IMR-90 (cell line): ENCODE results near the gene RBM42. TPM values are rescaled to one million over a fixed set of nuclear protein-coding genes. Genes with fewer than 3 reads are reported as not detected.

Experiments used
- ATAC-seq: fragments of 200-7000 bp; cut with Tn5 transposase; 2 replicates; pipeline ENCODE4 v1.9.1; 2020; ENCODE audit warnings: low read depth, mild to moderate bottlenecking, moderate library complexity
- BruUV-seq: library from RNA; stranded (reverse); fragments of 400-500 nt; replicated peaks from 2 replicates; lab custom pipeline; 2021; lab: Mats Ljungman, UMichigan
- CTCF ChIA-PET: fragments of 300-600 bp; formaldehyde crosslinking; extraction: SDS; loops from one replicate; lab custom pipeline; 2021; ENCODE audit warnings: antibody characterized with exemption; lab: Yijun Ruan, JAX
- POLR2A ChIA-PET: fragments of 300-600 bp; sonication (Branson Sonifier 250); formaldehyde crosslinking; loops from one replicate; lab custom pipeline; 2022; ENCODE audit warnings: antibody characterized with exemption; ENCODE audit not compliant: unreplicated experiment; lab: Charles Lee
- DNase-seq: peaks from one replicate; pipeline ENCODE4 v3.0.0; 2013
- H2AFZ ChIP-seq: replicated peaks from 2 replicates; pipeline ENCODE3; 2013; ENCODE audit warnings: low read length, mild to moderate bottlenecking; ENCODE audit not compliant: poor library complexity
- H2AK5ac ChIP-seq: 2 replicates; pipeline ENCODE4 v1.6.1; 2013; ENCODE audit warnings: low read depth, low read length, inconsistent platforms
- H2AK9ac ChIP-seq: replicated peaks from 2 replicates; pipeline ENCODE3; 2013; ENCODE audit warnings: mild to moderate bottlenecking, low read depth, low read length, moderate library complexity; ENCODE audit not compliant: poor library complexity
- H2BK120ac ChIP-seq: 2 replicates; pipeline ENCODE4 v1.6.1; 2013; ENCODE audit warnings: low read depth, low read length, inconsistent platforms
- H2BK15ac ChIP-seq: 3 replicates; pipeline ENCODE4 v1.6.1; 2013; ENCODE audit warnings: low read depth, low read length, inconsistent platforms
- H2BK20ac ChIP-seq: 2 replicates; pipeline ENCODE4 v1.6.1; 2013; ENCODE audit warnings: low read depth, mild to moderate bottlenecking, inconsistent platforms, low read length, moderate library complexity
- H2BK5ac ChIP-seq: 2 replicates; pipeline ENCODE4 v1.6.1; 2013; ENCODE audit warnings: mild to moderate bottlenecking, low read depth, low read length, inconsistent platforms; ENCODE audit not compliant: poor library complexity, severe bottlenecking
- H3K14ac ChIP-seq: replicated peaks from 2 replicates; pipeline ENCODE4 v1.6.1; 2013; ENCODE audit warnings: low read depth, low read length, inconsistent platforms
- H3K18ac ChIP-seq: 2 replicates; pipeline ENCODE4 v1.6.1; 2013; ENCODE audit warnings: low read depth, low read length, control low read depth
- H3K23ac ChIP-seq: 2 replicates; pipeline ENCODE4 v1.6.1; 2013; ENCODE audit warnings: low read depth, low read length, inconsistent platforms
- H3K27ac ChIP-seq: 2 replicates; pipeline ENCODE4 v1.5.1; 2013; ENCODE audit warnings: mild to moderate bottlenecking, control low read depth, low read length; ENCODE audit not compliant: insufficient read depth
- H3K27me3 ChIP-seq: 2 replicates; pipeline ENCODE4 v1.6.1; 2013; ENCODE audit warnings: low read length; ENCODE audit not compliant: control insufficient read depth, insufficient read depth
- H3K36me3 ChIP-seq: 2 replicates; pipeline ENCODE4 v1.6.1; 2013; ENCODE audit warnings: low read length, mixed read lengths; ENCODE audit not compliant: control insufficient read depth, insufficient read depth
- H3K4ac ChIP-seq: 2 replicates; pipeline ENCODE4 v1.6.1; 2013; ENCODE audit warnings: low read depth, low read length, inconsistent platforms
- H3K4me1 ChIP-seq: 2 replicates; pipeline ENCODE4 v1.6.1; 2013; ENCODE audit warnings: low read length, mixed read lengths; ENCODE audit not compliant: control insufficient read depth, insufficient read depth
- H3K4me2 ChIP-seq: 2 replicates; pipeline ENCODE4 v1.6.1; 2013; ENCODE audit warnings: low read depth, mild to moderate bottlenecking, control low read depth, low read length, moderate library complexity
- H3K4me3 ChIP-seq: 2 replicates; pipeline ENCODE4 v1.5.1; 2013; ENCODE audit warnings: low read depth, mild to moderate bottlenecking, control low read depth, low read length, moderate library complexity; ENCODE audit not compliant: insufficient read depth
- H3K56ac ChIP-seq: 2 replicates; pipeline ENCODE4 v1.6.1; 2013; ENCODE audit warnings: low read length, inconsistent platforms; ENCODE audit not compliant: insufficient read depth; ENCODE audit errors: extremely low read depth
- H3K79me1 ChIP-seq, 2 experiments: 2 replicates each; pipeline ENCODE4 v1.6.1; 2013; ENCODE audit warnings: low read length in 2 of 2, inconsistent platforms in 1 of 2, low read depth in 1 of 2
- H3K9ac ChIP-seq: 2 replicates; pipeline ENCODE4 v1.6.1; 2013; ENCODE audit warnings: low read depth, low read length, control low read depth
- H3K9me1 ChIP-seq: 2 replicates; pipeline ENCODE4 v1.6.1; 2013; ENCODE audit warnings: low read length, inconsistent platforms; ENCODE audit not compliant: insufficient read depth
- H3K9me3 ChIP-seq: 2 replicates; pipeline ENCODE4 v1.6.1; 2013; ENCODE audit warnings: low read length; ENCODE audit not compliant: control insufficient read depth, insufficient read depth
- H4K20me1 ChIP-seq: 2 replicates; pipeline ENCODE4 v1.6.1; 2013; ENCODE audit warnings: low read length, inconsistent platforms; ENCODE audit not compliant: insufficient read depth
- H4K5ac ChIP-seq: 2 replicates; pipeline ENCODE4 v1.6.1; 2013; ENCODE audit warnings: mild to moderate bottlenecking, low read depth, low read length, control low read depth
- H4K8ac ChIP-seq, 2 experiments: 2 replicates each; pipeline ENCODE4 v1.6.1; 2013; ENCODE audit warnings: low read depth in 2 of 2, low read length in 2 of 2, control low read depth in 1 of 2, inconsistent platforms in 1 of 2
- H4K91ac ChIP-seq: 2 replicates; pipeline ENCODE4 v1.6.1; 2013; ENCODE audit warnings: low read depth, low read length, inconsistent platforms; ENCODE audit not compliant: insufficient read depth
- BHLHE40 ChIP-seq: fragments of 150-350 bp; IDR thresholded peaks from 2 replicates; pipeline ENCODE4 v1.6.1; 2016; ENCODE audit warnings: mild to moderate bottlenecking, low read depth, low read length
- CEBPB ChIP-seq: IDR thresholded peaks from 2 replicates; pipeline ENCODE4 v1.6.1; 2012; ENCODE audit warnings: low read depth, low read length, improper control_type of control experiment
- CHD1 ChIP-seq: IDR thresholded peaks from 2 replicates; pipeline ENCODE4 v1.6.1; 2012; ENCODE audit warnings: low read depth, low read length, improper control_type of control experiment
- FOS ChIP-seq: fragments of 150-350 bp; IDR thresholded peaks from 2 replicates; pipeline ENCODE4 v1.6.1; 2016; ENCODE audit warnings: low read depth, low read length
- MAFK ChIP-seq: IDR thresholded peaks from 2 replicates; pipeline ENCODE4 v1.6.1; 2012; ENCODE audit warnings: low read depth, low read length, improper control_type of control experiment
- MAZ ChIP-seq: IDR thresholded peaks from 2 replicates; pipeline ENCODE4 v1.6.1; 2012; ENCODE audit warnings: low read depth, mild to moderate bottlenecking, low read length, improper control_type of control experiment, moderate library complexity, borderline replicate concordance
- MXI1 ChIP-seq: IDR thresholded peaks from 2 replicates; pipeline ENCODE4 v1.6.1; 2012; ENCODE audit warnings: low read depth, mild to moderate bottlenecking, low read length, moderate library complexity, borderline replicate concordance
- NFE2L2 ChIP-seq: fragments of 150-350 bp; IDR thresholded peaks from 2 replicates; pipeline ENCODE4 v1.6.1; 2016; ENCODE audit warnings: low read depth, mild to moderate bottlenecking, low read length
- POLR2A ChIP-seq: IDR thresholded peaks from 2 replicates; pipeline ENCODE4 v1.6.1; 2012; ENCODE audit warnings: mild to moderate bottlenecking, low read depth, low read length
- RAD21 ChIP-seq: IDR thresholded peaks from 2 replicates; pipeline ENCODE4 v1.6.1; 2012; ENCODE audit warnings: low read length, improper control_type of control experiment
- RCOR1 ChIP-seq: IDR thresholded peaks from 2 replicates; pipeline ENCODE4 v1.6.1; 2012; ENCODE audit warnings: mild to moderate bottlenecking, low read length, improper control_type of control experiment; ENCODE audit not compliant: insufficient replicate concordance
- RFX5 ChIP-seq: IDR thresholded peaks from 2 replicates; pipeline ENCODE4 v1.8.0; 2012; ENCODE audit warnings: low read depth, mild to moderate bottlenecking, low read length, moderate library complexity
- SMC3 ChIP-seq: fragments of 150-350 bp; IDR thresholded peaks from 2 replicates; pipeline ENCODE4 v1.6.1; 2016; ENCODE audit warnings: low read depth, mild to moderate bottlenecking, antibody characterized with exemption, low read length, moderate library complexity
- WGBS, 2 experiments: methylation state at CpG; one replicate each; pipeline versions ENCODE4 v1.1.5 to v1.1.7; 2013; ENCODE audit warnings: missing lambda C conversion rate in 2 of 2; ENCODE audit not compliant: insufficient read length in 1 of 2; ENCODE audit errors: extremely low coverage in 2 of 2; 5-methylcytosine and 5-hydroxymethylcytosine counted together
- dilution Hi-C: fragments of 300-500 bp; cut with HindIII; formaldehyde crosslinking; loops from one replicate; pipeline ENCODE4 v1.14.3; 2018; ENCODE audit warnings: low sequenced_read_pairs; ENCODE audit not compliant: unreplicated experiment
- in situ Hi-C: fragments of 300-500 bp; cut with MboI; formaldehyde crosslinking; loops from 3 replicates; pipeline ENCODE4 v1.14.3; 2019; ENCODE audit warnings: low sequenced_read_pairs, inconsistent platforms, mixed read lengths
- intact Hi-C: fragments of 100-400 bp; cut with micrococcal nuclease; formaldehyde crosslinking; loops from 2 replicates; pipeline ENCODE4 v1.10.0; 2022
- polyA plus RNA-seq, 3 experiments: library from polyadenylated mRNA; depleted of rRNA; stranded (reverse); fragments of >200 nt; gene quantifications; 2 replicates each; pipeline ENCODE4 v1.2.3, GENCODE V29; 2012; ENCODE audit warnings: low replicate concordance in 1 of 3
- total RNA-seq: library from RNA; depleted of rRNA; stranded (reverse); fragments of >200 nt; gene quantifications from 2 replicates; pipeline ENCODE4 v1.2.3, GENCODE V29; 2012
- TF ChIP-seq, protein P1 (sequence below): fragments of 150-350 bp; IDR thresholded peaks from 2 replicates; pipeline ENCODE4 v1.6.1; 2017; ENCODE audit warnings: mild to moderate bottlenecking, antibody characterized with exemption, low read length, low read depth
- TF ChIP-seq, protein P2 (sequence below): fragments of 150-350 bp; IDR thresholded peaks from 2 replicates; pipeline ENCODE4 v1.6.1; 2016; ENCODE audit warnings: low read depth, mild to moderate bottlenecking, low read length, moderate library complexity, borderline replicate concordance
- TF ChIP-seq, protein P3 (sequence below): conservative IDR thresholded peaks from 2 replicates; pipeline ENCODE4 v1.5.1; 2012; ENCODE audit warnings: mild to moderate bottlenecking, low read depth, low read length, improper control_type of control experiment

Gene RBM42
- total and polyA plus RNA-seq, 2 of the 4 experiments (the other 2 are of a cell fraction), result 19.0 to 41.5 TPM

DNA sequence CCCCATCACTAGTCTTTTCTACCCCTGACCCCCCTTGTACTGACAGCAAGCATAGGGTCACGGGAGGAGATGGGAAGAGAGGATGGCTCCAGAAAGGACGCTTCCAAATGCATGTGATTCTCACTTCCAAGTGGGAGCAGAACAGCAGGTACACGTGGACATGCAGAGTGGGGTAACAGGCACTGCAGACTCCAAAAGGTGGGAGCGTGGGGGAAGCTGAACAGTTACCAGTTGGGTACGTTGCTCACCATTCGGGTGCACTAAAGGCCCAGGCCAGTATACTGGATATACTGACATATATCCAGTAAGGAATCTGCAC is 10.4 kb downstream of the RBM42 start:
- TF ChIP-seq RCOR1 (no peak), CEBPB (no peak), CHD1 (no peak), MXI1 (no peak), MAFK (no peak), MAZ (no peak), FOS (no peak), SMC3 (no peak), BHLHE40 (no peak), NFE2L2 (no peak), RAD21 (no peak), POLR2A (no peak), RFX5 (no peak)
- TF ChIP-seq, protein P1, sequence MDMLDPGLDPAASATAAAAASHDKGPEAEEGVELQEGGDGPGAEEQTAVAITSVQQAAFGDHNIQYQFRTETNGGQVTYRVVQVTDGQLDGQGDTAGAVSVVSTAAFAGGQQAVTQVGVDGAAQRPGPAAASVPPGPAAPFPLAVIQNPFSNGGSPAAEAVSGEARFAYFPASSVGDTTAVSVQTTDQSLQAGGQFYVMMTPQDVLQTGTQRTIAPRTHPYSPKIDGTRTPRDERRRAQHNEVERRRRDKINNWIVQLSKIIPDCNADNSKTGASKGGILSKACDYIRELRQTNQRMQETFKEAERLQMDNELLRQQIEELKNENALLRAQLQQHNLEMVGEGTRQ, result no peak
- TF ChIP-seq, protein P2, sequence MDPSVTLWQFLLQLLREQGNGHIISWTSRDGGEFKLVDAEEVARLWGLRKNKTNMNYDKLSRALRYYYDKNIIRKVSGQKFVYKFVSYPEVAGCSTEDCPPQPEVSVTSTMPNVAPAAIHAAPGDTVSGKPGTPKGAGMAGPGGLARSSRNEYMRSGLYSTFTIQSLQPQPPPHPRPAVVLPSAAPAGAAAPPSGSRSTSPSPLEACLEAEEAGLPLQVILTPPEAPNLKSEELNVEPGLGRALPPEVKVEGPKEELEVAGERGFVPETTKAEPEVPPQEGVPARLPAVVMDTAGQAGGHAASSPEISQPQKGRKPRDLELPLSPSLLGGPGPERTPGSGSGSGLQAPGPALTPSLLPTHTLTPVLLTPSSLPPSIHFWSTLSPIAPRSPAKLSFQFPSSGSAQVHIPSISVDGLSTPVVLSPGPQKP, result no peak
- TF ChIP-seq, protein P3, sequence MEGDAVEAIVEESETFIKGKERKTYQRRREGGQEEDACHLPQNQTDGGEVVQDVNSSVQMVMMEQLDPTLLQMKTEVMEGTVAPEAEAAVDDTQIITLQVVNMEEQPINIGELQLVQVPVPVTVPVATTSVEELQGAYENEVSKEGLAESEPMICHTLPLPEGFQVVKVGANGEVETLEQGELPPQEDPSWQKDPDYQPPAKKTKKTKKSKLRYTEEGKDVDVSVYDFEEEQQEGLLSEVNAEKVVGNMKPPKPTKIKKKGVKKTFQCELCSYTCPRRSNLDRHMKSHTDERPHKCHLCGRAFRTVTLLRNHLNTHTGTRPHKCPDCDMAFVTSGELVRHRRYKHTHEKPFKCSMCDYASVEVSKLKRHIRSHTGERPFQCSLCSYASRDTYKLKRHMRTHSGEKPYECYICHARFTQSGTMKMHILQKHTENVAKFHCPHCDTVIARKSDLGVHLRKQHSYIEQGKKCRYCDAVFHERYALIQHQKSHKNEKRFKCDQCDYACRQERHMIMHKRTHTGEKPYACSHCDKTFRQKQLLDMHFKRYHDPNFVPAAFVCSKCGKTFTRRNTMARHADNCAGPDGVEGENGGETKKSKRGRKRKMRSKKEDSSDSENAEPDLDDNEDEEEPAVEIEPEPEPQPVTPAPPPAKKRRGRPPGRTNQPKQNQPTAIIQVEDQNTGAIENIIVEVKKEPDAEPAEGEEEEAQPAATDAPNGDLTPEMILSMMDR, result no peak
- Histone ChIP-seq H3K9me1 (peaks cover 13% of the 10 kb centered on the region), H2BK20ac (no peak overlapping the region), H3K9ac (no peak overlapping the region), H4K91ac (no peak overlapping the region), H3K4me2 (no peak overlapping the region), H3K36me3 (peaks cover 28% of the 10 kb centered on the region), H3K27ac (no peak overlapping the region), H3K4me3 (no peak overlapping the region), H2BK15ac (no peak overlapping the region), H3K79me1 (no peaks in the 10 kb centered on the region; a peak in 1 of 4 replicates), H2AK9ac (peak overlapping the region; percentile 50), H3K23ac (no peak overlapping the region), H3K4me1 (peaks cover 5% of the 10 kb centered on the region; the same call in 1 of the 2 replicates), H3K27me3 (no peaks in the 10 kb centered on the region), H2AK5ac (no peak overlapping the region; the same call in 1 of the 2 replicates), H4K8ac (no peak overlapping the region), H2BK5ac (no peak overlapping the region), H4K20me1 (no peaks in the 10 kb centered on the region), H2BK120ac (no peak overlapping the region), H3K14ac (no peak overlapping the region), H2AFZ (no peak overlapping the region), H3K18ac (no peak overlapping the region), H3K9me3 (no peaks in the 10 kb centered on the region), H3K4ac (no peak overlapping the region), H4K5ac (no peak overlapping the region), H3K56ac (no peak overlapping the region)
- dilution Hi-C loops, result no loop called here
- ChIA-PET CTCF (no interaction called here), POLR2A (no interaction called here)
- intact Hi-C loops, result no loop called here
- in situ Hi-C loops, result no loop called here
- ATAC-seq (no peak), DNase-seq (no peak)
- no TSS peak for BruUV-seq
- WGBS, 2 experiments, result 40% methylated on average over 1 of the region's 6 CpGs; no CpG with 5 or more reads in 1 of the 2 experiments
